KMS-11 (cell line): ENCODE data around the gene IFTAP.

ENCODE experiments used
- H2AFZ ChIP-seq: fragments of 200-600 bp; sonication (generic); 2 replicates; pipeline ENCODE4 v1.6.1; 2016; ENCODE audit warnings: antibody characterized with exemption, mixed run types, low read depth
- H3K27ac ChIP-seq: fragments of 200-600 bp; sonication (generic); 2 replicates; pipeline ENCODE4 v1.6.1; 2016; ENCODE audit warnings: mild to moderate bottlenecking, mixed run types
- H3K27me3 ChIP-seq: fragments of 200-600 bp; sonication (generic); 2 replicates; pipeline ENCODE4 v1.6.1; 2017; ENCODE audit warnings: mild to moderate bottlenecking, low read depth, mixed run types, moderate library complexity; ENCODE audit not compliant: insufficient read depth
- H3K36me3 ChIP-seq: fragments of 200-600 bp; sonication (generic); 2 replicates; pipeline ENCODE4 v1.6.1; 2017; ENCODE audit warnings: mild to moderate bottlenecking, mixed run types; ENCODE audit not compliant: insufficient read depth
- H3K4me1 ChIP-seq: fragments of 200-600 bp; sonication (generic); 2 replicates; pipeline ENCODE4 v1.6.1; 2016; ENCODE audit warnings: mild to moderate bottlenecking, low read depth, mixed run types; ENCODE audit not compliant: poor library complexity, severe bottlenecking
- H3K4me2 ChIP-seq: fragments of 200-600 bp; sonication (generic); 2 replicates; pipeline ENCODE4 v1.7.0; 2016; ENCODE audit warnings: mild to moderate bottlenecking, mixed run types
- H3K4me3 ChIP-seq: fragments of 200-600 bp; sonication (generic); IDR thresholded peaks from 2 replicates; pipeline ENCODE4 v1.6.1; 2017; ENCODE audit warnings: low read depth, low read length, mixed read lengths; ENCODE audit not compliant: insufficient read depth
- H3K79me2 ChIP-seq: fragments of 200-600 bp; sonication (generic); 2 replicates; pipeline ENCODE4 v1.6.1; 2016; ENCODE audit warnings: low read depth, mixed run types; ENCODE audit not compliant: insufficient read depth
- H3K9ac ChIP-seq: fragments of 200-600 bp; sonication (generic); 2 replicates; pipeline ENCODE4 v1.6.1; 2016; ENCODE audit warnings: mild to moderate bottlenecking, mixed run types
- H4K20me1 ChIP-seq: fragments of 200-600 bp; sonication (generic); 2 replicates; pipeline ENCODE4 v1.6.1; 2016; ENCODE audit warnings: mild to moderate bottlenecking, mixed run types; ENCODE audit not compliant: insufficient read depth
- CTCF ChIP-seq: fragments of 200-600 bp; sonication (generic); conservative IDR thresholded peaks from 2 replicates; pipeline ENCODE4 v1.6.1; 2017; ENCODE audit warnings: low read depth, mild to moderate bottlenecking, antibody characterized with exemption, low read length, moderate library complexity, mixed read lengths

IFTAP gene

GRCh38 chr11:36689442-36689841, 95.1 kb downstream of the IFTAP start:
- Histone ChIP-seq H3K4me2 (no peak overlapping the region), H3K79me2 (no peaks in the 10 kb centered on the region), H3K27me3 (no peaks in the 10 kb centered on the region), H3K4me3 (no peak overlapping the region), H2AFZ (no peak overlapping the region), H3K27ac (no peak overlapping the region), H3K9ac (no peak overlapping the region), H3K4me1 (no peaks in the 10 kb centered on the region), H3K36me3 (no peaks in the 10 kb centered on the region), H4K20me1 (no peaks in the 10 kb centered on the region)
- no peak for TF ChIP-seq CTCF

GRCh38 chr11:36692704-36693103, 98.4 kb downstream of the IFTAP start:
- no peaks in the 10 kb centered on the region for H3K36me3 ChIP-seq
- H3K27me3 ChIP-seq: no peaks in the 10 kb centered on the region
- H2AFZ ChIP-seq: no peak overlapping the region
- no peak overlapping the region for H3K4me2 ChIP-seq
- no peaks in the 10 kb centered on the region for H3K4me1 ChIP-seq
- H3K9ac ChIP-seq: no peak overlapping the region
- no peak for TF ChIP-seq CTCF
- H3K79me2 ChIP-seq: no peaks in the 10 kb centered on the region
- no peaks in the 10 kb centered on the region for H4K20me1 ChIP-seq
- H3K27ac ChIP-seq: no peak overlapping the region
- no peak overlapping the region for H3K4me3 ChIP-seq

- no peaks in the 10 kb centered on the region for H3K36me3 ChIP-seq
- no peaks in the 10 kb centered on the region for H3K4me1 ChIP-seq
- no peak overlapping the region for H3K9ac ChIP-seq
- H2AFZ ChIP-seq: no peak overlapping the region
- no peaks in the 10 kb centered on the region for H3K27me3 ChIP-seq
- TF ChIP-seq CTCF: no peak
- no peak overlapping the region for H3K4me3 ChIP-seq
- H3K4me2 ChIP-seq: no peak overlapping the region
- no peaks in the 10 kb centered on the region for H3K79me2 ChIP-seq
- H4K20me1 ChIP-seq: no peaks in the 10 kb centered on the region
- no peak overlapping the region for H3K27ac ChIP-seq
These were observed 99.0 kb downstream of the IFTAP start for GRCh38 chr11:36693139-36693843.

- no peak overlapping the region for H3K27ac ChIP-seq
- H3K4me3 ChIP-seq: no peak overlapping the region
- no peaks in the 10 kb centered on the region for H3K79me2 ChIP-seq
- no peaks in the 10 kb centered on the region for H3K4me1 ChIP-seq
- no peaks in the 10 kb centered on the region for H3K36me3 ChIP-seq
- no peak overlapping the region for H3K9ac ChIP-seq
- no peak overlapping the region for H2AFZ ChIP-seq
- H3K27me3 ChIP-seq: no peaks in the 10 kb centered on the region
- no peak overlapping the region for H3K4me2 ChIP-seq
- no peak for TF ChIP-seq CTCF
- H4K20me1 ChIP-seq: no peaks in the 10 kb centered on the region
These were observed 100.8 kb downstream of the IFTAP start for GRCh38 chr11:36695111-36695510.
